Fibroblast of skin of scalp (primary cell): ENCODE results near the gene USP30.
"Not testable (repeated sequence)": the region's sequence is repeated elsewhere in the genome, so short reads cannot be mapped to it uniquely, and the experiment has no call there.

Source experiments
- DNase-seq: peaks from one replicate; pipeline ENCODE4 v3.0.0-alpha.2; 2013

USP30 gene

DNA sequence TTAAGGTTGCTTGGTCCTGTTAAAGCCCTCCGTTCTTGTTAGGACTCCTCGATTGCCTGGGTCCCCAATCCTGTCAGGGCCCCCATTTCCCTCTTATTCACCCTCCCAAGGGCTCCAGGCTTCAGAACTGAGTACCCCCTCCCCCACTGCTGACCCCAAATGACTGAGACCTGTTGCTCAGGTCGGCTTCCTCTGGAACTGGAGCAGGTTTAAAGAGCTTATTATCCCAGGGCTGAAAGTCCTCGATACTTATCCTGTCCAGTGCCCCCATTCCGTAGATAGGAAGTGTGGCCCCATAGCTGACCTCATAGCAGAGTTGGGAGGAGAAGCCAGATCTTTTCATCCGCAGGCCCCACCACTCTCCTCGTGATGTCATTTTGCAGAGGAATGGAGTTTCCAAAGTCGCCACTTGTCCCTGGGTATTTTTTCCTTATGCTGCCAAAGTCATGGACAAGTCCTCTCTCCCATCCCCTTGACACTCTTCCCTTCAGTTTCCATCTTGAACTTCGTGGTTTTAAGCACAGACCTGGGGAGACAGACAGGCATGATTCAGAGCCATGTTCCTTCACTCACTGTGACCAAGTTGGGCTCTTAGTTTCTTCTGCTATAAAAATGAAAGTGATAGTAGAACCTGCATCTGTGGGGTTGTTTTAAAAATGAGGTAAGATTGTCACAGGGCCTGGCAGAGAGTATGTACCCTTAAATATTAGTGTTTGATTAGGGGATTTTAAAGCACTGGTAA lies 1.2 kb downstream of the USP30 start:
- DNase-seq: no peak

DNA sequence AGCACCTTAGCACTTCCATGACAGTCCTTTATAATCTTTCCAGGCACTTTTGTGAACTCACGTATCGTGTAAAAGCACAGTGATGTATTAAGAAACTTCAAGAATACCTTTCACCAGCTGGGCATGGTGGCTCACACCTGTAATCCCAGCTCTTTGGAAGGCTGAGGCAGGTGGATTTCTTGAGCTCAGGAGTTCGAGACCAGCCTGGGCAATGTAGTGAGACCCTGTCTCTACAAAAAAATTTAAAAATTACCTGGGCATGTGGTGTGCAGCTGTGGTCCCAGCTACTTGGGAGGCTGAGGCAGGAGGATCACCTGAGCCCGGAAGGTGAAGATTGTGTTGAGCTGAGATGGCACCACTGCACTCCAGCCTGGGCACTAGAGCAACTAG lies 1.7 kb downstream of the USP30 start:
- DNase-seq: not testable (repeated sequence)

DNA sequence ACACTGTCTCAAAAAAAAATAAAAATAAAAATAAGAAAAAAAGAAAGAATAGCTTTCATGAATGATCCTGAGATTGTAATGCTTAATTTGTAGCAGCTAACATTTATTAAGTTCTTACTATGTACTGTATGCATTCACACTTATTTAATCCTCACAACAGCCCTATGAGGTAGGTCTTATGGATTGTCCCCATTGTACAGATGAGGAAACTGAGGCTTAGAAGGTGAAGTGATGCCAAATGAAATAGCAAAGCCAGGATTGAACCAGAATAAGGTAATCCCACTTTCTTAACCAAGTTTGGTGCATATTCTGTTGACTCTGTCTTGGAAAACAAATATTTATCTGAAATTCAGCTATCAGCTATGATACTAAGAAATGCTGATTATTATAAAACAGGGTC lies 2.1 kb downstream of the USP30 start:
- no peak for DNase-seq

DNA sequence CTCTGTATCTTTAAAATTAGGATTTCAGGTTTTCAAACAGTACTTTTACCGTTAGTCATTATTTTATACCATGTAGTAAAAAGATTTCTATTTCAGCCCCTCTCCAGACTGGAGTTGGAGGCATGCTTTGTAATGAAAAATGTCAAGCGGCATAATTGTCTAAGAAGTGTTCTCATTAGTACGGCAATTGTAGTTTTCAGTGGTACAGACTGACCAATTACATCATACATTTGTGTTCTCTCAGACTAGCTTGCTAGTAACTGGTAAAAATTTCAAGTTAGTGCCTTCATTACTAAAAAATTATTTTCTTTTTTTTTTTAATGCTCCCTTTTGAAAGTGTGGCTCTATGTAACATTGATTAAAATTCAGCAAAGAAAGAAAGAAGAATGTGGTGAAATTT lies 4.5 kb downstream of the USP30 start:
- no peak for DNase-seq

DNA sequence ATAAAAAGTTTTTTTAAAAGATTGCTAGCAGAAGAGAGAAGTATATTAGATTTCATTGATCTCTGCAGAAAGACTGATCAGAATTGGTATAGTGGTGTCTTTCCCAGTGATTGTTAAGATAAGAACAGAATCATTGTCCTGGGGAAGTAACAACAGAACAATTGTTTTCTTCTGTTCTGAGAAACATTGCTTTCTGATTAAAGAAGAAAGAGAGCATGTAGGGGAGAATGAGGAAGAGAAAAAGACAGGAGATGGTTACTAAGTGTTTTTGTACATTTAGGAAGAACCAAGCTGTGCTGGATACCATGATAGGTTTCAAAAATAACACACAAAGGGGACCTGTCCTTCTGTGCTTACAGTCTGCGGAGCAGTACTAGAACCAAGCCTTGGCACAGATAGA lies 5.0 kb downstream of the USP30 start:
- no peak for DNase-seq

DNA sequence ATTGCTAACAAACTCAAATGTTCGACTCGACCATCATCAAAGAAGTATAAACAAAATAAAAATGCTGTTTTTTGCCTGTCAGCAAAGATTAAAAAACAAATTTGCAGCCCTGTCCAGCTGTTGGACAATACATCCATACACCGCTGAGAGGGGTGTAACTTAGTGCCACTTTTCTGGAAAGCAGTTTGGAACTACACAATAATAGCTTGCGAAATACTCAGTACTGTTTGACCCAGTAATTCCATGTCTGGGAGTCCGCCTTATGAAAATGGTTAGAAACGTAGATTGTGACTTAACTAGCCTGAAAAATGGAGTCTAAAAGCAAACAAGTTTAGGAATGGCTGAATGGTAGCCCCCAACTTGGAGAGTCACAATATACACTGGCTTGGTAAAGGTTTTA lies 6.4 kb downstream of the USP30 start:
- DNase-seq: no peak

DNA sequence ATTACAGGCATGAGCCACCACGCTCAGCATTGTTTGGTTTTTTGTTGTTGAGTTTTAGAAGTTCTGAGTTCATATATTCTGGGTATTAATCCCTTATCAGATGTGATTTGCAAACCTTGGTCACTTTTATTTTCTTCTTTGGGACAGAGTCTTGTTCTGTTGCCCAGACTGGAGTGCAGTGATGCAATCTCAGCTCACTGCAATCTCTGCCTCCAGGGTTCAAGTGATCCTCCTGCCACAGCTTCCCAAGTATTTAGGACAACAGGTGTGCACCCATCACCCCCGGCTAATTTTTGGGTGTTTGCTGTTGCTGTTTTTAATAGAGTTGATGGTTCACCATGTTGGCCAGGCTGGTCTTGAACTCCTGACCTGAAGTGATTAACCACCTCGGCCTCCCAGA lies 11.8 kb downstream of the USP30 start:
- DNase-seq: no peak

DNA sequence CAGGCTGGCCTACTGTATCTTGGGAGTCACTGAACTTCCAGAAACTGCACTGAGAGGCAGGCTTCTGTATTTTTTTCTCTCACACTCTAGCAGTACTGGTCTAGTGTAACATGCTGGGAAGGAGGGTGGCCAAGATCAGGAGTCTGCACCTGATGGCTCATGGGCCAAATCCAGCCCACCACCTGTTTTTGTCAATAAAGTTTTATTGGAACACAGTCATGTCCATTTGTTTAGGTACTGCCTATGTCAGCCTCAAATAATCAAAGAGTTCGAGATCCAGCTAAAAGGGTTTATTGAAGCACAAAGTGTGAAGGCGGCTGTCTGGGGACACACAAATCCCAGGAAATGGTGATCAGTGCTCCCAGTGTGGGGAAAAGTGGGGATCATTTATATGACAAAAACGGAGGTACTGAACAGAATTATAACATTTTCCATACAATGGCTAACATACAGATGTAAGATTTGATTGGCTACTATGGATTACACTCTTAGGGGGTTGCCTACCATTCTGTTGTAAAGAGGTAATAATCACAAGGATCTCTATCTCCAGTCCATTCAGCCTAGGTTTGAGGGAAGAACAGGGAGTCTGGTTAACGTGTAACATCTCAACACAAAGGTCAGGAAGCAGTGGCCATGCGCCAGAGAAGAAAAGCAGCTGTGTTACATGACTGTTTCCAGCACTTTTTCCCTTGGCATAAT lies 12.9 kb downstream of the USP30 start:
- no peak for DNase-seq

DNA sequence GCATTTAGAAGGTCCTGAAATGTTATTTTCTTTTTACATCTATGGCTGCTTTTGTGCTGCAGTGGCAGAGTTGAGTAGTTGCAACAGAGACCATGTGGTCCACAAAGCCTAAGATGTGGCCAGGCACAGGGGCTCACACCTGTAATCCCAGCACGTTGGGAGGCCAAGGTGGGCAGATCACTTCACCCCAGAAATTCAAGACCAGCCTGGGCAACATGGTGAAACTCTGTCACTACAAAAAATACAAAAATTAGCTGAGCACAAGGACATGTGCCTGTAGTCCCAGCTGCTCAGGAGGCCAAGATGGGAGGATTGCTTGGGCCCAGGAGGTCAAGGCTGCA lies 13.4 kb downstream of the USP30 start:
- DNase-seq: no peak

DNA sequence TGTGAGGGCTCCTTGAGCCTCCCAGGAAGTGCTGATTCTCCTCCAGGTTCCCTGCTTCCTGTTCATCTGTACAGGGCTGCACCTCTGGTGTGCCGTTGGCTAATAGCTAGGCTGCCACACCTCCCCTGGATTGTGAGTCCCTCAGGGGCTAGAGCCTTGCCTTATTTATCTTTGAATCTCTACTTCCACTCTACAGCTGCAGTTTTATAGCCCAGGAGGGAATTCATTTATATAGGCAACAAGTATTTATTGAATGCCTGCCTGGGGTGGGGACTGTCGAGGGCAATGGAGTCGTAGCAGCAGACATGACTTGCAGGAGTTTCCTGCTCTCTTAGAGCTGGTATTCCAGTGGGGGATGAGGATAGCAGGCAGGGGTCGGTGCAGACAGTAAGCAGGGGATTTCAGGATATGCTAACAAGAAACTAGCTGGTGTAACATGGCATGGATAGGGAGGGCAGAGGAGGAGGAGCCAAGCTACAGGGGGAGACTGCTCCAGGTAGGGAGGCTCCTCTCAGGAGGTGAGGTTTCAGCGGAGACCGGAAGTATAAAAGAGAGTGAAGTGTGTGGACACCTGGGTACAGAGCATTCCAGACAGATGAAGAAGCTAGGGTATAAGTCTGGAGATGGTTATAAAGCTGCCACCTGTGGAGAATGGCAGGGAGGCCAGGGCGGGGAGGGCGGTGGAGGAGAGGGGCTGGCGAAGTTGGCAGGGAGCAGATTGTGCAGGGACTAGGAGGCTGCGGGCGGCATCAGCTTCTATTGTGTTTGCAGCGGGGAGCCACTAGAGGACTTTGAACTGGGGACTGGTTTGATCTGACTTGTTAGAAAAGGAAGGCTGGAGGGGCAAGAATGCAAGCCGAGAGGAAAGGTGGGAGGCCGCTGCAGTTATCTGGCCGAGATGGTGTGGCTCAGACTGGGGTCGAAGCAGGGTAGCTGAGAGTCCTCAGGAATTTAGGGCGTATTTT lies 17.2 kb downstream of the USP30 start:
- DNase-seq: no peak

DNA sequence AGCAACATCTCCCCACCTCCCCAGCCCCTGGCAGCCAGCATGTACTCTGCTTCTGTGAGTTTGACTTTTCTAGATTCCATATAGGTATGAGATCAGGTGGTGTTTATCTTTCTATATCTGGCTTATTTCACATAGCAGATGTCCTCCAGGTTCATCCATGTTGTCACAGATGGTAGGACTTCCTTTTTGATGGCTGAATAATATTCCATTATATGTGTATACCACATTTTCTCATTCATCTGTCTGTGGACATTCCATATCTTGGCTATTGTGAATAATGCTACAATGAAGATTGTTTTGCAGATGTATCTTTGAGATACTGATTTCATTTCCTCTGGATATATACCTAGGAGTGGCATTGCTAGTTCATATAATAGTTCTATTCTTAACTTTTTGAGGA lies 22.5 kb downstream of the USP30 start:
- no peak for DNase-seq

DNA sequence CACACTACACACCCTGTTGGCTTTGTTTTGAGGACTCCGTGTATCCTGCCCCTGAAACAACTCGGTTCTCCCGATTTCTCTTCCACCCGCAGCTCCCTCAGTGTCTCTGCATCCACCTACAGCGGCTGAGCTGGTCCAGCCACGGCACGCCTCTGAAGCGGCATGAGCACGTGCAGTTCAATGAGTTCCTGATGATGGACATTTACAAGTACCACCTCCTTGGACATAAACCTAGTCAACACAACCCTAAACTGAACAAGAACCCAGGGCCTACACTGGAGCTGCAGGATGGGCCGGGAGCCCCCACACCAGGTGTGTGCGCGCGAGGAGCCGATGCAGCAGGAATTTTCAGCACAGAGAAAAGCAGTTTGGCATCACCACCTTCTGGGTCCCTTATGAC lies 30.4 kb downstream of the USP30 start:
- DNase-seq: no peak

DNA sequence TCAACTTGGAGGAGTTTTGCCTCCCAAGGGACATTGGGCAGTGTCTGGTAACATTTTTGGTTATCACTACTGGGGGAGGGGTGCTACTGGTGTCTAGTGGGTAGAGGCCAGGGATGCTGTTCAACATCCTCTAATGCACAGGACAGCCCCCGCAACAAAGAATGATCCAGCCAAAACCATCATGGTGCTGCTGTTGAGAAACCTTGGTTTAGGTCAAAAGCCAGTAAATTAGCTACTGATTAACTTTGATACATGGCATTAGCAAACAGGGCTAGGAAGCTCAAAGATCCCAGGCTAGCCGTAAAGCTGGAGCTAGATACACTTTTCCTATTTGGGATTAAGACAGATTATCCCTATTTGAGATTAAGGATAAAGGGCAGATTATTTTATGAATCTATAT lies 32.0 kb downstream of the USP30 start:
- DNase-seq: no peak

DNA sequence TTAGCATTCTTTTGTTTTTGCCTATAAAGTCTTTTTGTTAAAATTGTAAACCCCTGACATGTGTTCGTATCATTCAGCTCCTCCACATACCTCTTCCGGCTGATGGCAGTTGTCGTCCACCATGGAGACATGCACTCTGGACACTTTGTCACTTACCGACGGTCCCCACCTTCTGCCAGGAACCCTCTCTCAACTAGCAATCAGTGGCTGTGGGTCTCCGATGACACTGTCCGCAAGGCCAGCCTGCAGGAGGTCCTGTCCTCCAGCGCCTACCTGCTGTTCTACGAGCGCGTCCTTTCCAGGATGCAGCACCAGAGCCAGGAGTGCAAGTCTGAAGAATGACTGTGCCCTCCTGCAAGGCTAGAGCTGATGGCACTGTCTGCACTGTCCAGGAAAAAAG lies 33.2 kb downstream of the USP30 start:
- DNase-seq: no peak

DNA sequence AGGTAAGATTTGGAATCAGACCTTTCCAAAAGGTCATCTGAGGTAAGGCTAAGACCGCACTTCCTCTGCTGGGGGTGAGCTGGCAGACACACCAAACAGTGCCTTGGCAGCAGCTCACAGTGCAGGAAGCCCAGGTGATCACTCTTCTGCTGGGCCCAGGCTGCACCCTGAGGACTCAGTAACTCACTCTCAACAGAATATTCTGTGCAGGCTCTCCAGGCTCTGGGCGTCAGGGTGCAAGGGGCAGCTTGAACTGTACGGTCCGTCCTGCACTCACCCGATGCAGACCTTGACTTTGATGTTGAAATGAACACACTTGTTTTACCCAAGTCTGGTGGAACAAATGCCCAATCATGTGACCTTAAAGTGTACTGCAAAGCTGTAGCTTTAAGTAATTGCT lies 34.9 kb downstream of the USP30 start:
- DNase-seq: no peak

DNA sequence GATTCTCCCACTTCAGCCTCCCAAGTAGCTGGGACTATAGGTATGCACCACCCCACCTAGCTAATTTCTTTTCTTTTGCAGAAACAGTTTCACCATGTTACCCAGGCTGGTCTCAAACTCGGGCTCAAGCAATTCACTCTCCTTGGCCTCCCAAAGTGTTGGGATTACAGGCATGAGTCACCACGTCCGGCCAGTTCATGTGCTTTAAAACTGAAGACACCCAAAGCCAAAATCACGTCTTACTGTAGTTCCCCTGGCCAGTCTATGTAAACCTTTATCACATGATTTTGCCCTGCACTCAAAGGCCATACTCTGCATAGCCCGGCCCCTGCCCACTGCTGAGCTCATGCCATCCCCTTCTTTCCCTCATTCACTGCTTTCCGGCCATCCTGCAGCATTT lies 36.4 kb downstream of the USP30 start:
- DNase-seq: peak; percentile 9

DNA sequence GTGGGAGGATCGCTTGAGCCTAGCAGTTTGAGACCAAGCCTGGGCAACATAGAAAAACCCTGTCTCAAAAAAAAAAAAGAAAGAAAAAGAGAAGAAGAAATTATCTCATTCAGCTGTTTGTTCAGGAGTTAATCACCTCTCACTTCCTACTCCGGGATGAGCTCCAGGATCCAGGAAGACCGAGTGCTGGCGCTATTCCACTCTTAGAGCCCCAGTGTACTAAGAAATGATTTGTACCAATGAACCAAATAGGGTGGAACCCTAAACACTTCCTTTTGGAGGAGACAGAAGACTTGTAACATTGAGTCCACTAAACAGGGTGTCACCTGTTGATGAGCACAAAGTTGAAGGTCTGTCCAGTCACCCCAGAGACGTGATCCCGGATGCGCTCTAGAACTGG lies 37.3 kb downstream of the USP30 start:
- no peak for DNase-seq

DNA sequence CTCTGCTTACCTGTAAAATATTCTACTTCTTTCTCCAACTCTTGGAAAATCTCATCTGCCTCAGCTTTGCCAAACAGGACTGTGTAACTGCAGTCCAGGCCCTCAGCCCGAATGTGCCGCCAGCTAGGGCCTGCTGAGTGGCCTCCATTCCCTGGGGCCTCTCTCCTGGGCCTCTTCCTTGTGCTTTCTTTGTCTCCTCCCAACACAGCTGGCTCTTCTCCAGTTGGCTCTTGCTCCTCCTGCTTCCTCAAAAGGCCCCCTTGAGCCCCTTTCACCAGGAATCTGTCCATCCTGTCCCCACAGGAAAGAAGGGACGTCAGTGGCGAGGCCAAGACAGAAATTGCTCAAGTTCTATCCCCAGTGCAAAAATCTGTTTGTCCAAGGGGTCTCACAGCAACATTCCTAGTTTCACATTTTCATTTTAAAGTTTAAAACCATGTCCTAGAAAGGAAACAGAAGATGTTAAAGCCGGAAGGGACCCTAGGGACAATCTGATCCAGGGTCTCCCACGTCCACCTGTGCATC lies 40.2 kb downstream of the USP30 start:
- peak; percentile 3 for DNase-seq

DNA sequence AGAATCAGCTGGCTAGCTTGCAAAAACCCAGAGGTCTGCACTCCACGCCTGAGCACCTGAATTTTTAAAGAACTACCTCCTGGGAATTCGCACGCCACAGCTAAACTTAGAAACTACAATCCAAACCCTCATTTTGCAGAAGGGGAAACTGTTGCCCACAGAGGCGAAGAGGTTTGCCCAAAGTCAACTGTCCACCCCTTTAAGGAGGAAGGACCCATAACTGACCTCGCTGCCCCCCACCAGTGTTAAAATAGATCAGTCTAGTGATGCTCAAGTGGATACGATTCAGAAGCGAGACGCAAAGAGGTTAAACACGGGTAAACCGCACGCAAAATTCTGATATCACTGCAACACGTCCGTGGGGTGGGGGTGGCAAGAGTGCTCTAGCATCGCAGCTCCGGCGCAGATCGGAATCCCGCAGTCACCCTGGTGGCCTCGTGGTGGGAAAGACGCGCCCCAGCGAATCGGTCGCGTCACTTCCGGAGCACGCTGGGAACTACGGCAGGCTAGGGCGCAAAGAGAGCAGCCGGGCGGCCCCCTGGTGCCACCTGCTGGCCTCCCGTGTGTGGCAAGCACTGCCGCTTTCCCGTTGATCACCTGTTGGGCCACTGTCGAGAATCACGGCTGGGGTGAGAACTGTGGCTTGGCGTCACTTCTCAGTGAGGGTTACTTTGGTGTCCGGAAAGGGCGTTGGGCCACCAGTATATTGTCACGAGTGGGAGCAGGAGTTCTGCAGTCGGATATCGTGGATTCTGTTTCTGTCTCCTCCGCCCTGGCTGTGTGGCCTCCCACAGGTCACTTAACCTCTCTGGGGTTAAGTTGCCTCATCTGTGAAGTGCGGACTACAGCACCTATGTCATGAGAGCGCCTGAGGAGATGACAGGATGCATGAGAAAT lies 40.9 kb downstream of the USP30 start, which contains the start of gene ALKBH2:
TSS of gene ALKBH2 (minus strand) at position 451 of the 897 bp plus-strand sequence. CDS start 686 bp downstream, outside the sequence.
- peak; percentile 92 for DNase-seq

DNA sequence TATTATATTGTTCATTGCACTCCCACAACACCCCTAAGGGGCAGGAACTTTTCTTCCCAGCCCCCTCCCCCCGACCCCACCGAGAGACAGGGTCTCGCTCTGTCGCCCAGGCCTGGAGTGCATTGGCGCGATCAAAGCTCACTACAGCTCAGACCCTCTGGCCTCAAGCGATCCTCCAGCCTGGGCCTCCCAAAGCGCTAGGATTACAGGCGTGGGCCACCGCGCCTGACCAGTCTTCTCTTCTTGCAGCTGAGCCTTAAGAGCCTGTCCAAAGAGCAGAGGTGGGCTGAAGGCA lies 44.7 kb downstream of the USP30 start:
- DNase-seq: no peak

DNA sequence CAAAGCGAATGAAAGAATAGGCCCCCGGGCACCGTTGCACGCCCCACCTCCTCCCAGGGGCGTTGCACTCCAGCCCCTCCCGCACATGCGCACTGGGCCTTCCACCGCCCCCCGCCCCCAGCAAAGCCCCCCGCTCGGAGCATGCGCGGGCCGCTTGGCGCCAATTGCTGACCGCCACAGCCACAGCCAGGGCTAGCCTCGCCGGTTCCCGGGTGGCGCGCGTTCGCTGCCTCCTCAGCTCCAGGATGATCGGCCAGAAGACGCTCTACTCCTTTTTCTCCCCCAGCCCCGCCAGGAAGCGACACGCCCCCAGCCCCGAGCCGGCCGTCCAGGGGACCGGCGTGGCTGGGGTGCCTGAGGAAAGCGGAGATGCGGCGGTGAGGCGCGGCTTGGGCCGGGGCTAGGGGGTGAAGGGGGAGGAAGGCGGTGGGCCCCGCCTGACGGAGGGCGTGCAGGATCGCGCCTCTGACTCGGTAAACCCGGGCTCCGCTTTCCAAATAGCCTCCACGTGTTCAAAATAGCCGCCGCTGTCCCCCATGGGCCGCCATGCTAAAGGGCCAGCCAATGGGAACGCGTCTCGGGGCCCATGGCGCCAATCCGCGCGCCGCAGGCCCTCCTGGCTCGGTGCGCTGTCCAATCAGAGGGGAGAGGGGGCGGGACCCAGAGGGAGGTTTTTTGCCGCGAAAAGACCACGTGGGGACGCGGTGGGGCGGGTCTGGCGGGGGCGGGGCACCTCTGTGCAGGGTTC lies 45.2 kb downstream of the USP30 start, which contains the start of gene UNG:
TSS of gene UNG (plus strand) at position 163 of the 748 bp plus-strand sequence. CDS start at position 246, 83 bp downstream.
- peak; percentile 97 for DNase-seq
